ENCODE results near the gene MAG. TPM values are rescaled to one million over a fixed set of nuclear protein-coding genes. Genes with fewer than 3 reads are reported as not detected.
A peak's percentile ranks its signal among the peaks of the same experiment; 100 is the strongest.

The MAG gene
- total and polyA plus RNA-seq, 9 of the 15 experiments (the other 6 are each of a cell fraction or from before 2014, with no cell fraction given): 0.11 to 10.0 (median 1.6) TPM

DNA sequence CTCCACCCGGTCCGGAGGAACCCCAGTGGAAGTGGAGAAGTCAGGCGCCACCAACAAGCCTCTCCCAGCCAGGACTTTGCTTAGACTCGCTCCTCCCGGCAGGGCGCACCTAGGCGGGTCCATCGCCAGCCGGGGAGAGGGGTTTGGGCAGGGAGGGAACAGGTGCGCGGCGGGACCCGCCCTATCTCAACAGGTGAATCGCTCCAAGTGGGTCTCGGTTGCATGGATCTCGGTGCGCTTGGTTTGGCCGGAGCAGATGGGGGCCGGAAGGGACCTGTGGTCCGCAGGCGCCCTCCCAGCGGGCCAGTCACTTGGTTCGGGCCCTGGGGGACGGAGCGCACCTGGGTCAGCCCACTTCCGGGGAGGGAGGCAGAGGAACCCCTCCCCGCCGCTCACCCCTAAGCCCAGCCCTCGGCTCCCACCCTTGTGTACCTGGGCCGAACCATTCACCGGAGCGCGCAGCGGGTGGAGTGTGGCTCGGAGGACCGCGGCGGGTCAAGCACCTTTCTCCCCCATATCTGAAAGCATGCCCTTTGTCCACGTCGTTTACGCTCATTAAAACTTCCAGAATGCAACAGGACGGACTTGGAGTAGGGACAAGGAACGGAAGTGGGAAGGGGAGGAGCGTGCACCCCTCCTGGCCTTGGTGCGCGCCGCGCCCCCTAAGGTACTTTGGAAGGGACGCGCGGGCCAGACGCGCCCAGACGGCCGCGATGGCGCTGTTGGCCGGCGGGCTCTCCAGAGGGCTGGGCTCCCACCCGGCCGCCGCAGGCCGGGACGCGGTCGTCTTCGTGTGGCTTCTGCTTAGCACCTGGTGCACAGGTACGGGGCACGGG, 43.4 kb upstream of the MAG start, which contains the start of gene LSR (continued):
- TF ChIP-seq POLR3A (IDR thresholded peaks at IDR 0.05; ENCODE audit: borderline replicate concordance, extremely low read depth, insufficient read depth, insufficient read length) (no peak), HDAC2 (IDR thresholded peaks at IDR 0.05) (no peak), ZNF3 (CRISPR knock-in tag; IDR thresholded peaks at IDR 0.05) (no peak), KLF13 (tag; IDR thresholded peaks at IDR 0.05; ENCODE audit: borderline replicate concordance, low read depth) (0 out of 2 replicates have a peak, but pooled peaks have one; percentile 17), ZBTB17 (CRISPR knock-in tag; IDR thresholded peaks at IDR 0.05) (no peak), SIRT6 (IDR thresholded peaks at IDR 0.05; ENCODE audit: low read depth, low read length) (no peak), KDM5B (IDR thresholded peaks at IDR 0.05; ENCODE audit: insufficient replicate concordance, low read depth, low read length) (peak; percentile 99), OTX1 (CRISPR knock-in tag; IDR thresholded peaks at IDR 0.05) (no peak), ZNF175 (CRISPR knock-in tag; IDR thresholded peaks at IDR 0.05; ENCODE audit: low read depth) (no peak), NFYB (IDR thresholded peaks at IDR 0.05; ENCODE audit: extremely low read depth, insufficient read length) (no peak), ZNF408 (CRISPR knock-in tag; IDR thresholded peaks at IDR 0.05; ENCODE audit: low read depth) (no peak), CEBPB (tag; IDR thresholded peaks at IDR 0.05) (no peak), ZEB2 (IDR thresholded peaks at IDR 0.05) (peak; percentile 94)
- TF ChIP-seq, protein P1, sequence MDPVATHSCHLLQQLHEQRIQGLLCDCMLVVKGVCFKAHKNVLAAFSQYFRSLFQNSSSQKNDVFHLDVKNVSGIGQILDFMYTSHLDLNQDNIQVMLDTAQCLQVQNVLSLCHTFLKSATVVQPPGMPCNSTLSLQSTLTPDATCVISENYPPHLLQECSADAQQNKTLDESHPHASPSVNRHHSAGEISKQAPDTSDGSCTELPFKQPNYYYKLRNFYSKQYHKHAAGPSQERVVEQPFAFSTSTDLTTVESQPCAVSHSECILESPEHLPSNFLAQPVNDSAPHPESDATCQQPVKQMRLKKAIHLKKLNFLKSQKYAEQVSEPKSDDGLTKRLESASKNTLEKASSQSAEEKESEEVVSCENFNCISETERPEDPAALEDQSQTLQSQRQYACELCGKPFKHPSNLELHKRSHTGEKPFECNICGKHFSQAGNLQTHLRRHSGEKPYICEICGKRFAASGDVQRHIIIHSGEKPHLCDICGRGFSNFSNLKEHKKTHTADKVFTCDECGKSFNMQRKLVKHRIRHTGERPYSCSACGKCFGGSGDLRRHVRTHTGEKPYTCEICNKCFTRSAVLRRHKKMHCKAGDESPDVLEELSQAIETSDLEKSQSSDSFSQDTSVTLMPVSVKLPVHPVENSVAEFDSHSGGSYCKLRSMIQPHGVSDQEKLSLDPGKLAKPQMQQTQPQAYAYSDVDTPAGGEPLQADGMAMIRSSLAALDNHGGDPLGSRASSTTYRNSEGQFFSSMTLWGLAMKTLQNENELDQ (CRISPR knock-in tag; IDR thresholded peaks at IDR 0.05; ENCODE audit: borderline replicate concordance): no peak
- TF ChIP-seq, protein P2, sequence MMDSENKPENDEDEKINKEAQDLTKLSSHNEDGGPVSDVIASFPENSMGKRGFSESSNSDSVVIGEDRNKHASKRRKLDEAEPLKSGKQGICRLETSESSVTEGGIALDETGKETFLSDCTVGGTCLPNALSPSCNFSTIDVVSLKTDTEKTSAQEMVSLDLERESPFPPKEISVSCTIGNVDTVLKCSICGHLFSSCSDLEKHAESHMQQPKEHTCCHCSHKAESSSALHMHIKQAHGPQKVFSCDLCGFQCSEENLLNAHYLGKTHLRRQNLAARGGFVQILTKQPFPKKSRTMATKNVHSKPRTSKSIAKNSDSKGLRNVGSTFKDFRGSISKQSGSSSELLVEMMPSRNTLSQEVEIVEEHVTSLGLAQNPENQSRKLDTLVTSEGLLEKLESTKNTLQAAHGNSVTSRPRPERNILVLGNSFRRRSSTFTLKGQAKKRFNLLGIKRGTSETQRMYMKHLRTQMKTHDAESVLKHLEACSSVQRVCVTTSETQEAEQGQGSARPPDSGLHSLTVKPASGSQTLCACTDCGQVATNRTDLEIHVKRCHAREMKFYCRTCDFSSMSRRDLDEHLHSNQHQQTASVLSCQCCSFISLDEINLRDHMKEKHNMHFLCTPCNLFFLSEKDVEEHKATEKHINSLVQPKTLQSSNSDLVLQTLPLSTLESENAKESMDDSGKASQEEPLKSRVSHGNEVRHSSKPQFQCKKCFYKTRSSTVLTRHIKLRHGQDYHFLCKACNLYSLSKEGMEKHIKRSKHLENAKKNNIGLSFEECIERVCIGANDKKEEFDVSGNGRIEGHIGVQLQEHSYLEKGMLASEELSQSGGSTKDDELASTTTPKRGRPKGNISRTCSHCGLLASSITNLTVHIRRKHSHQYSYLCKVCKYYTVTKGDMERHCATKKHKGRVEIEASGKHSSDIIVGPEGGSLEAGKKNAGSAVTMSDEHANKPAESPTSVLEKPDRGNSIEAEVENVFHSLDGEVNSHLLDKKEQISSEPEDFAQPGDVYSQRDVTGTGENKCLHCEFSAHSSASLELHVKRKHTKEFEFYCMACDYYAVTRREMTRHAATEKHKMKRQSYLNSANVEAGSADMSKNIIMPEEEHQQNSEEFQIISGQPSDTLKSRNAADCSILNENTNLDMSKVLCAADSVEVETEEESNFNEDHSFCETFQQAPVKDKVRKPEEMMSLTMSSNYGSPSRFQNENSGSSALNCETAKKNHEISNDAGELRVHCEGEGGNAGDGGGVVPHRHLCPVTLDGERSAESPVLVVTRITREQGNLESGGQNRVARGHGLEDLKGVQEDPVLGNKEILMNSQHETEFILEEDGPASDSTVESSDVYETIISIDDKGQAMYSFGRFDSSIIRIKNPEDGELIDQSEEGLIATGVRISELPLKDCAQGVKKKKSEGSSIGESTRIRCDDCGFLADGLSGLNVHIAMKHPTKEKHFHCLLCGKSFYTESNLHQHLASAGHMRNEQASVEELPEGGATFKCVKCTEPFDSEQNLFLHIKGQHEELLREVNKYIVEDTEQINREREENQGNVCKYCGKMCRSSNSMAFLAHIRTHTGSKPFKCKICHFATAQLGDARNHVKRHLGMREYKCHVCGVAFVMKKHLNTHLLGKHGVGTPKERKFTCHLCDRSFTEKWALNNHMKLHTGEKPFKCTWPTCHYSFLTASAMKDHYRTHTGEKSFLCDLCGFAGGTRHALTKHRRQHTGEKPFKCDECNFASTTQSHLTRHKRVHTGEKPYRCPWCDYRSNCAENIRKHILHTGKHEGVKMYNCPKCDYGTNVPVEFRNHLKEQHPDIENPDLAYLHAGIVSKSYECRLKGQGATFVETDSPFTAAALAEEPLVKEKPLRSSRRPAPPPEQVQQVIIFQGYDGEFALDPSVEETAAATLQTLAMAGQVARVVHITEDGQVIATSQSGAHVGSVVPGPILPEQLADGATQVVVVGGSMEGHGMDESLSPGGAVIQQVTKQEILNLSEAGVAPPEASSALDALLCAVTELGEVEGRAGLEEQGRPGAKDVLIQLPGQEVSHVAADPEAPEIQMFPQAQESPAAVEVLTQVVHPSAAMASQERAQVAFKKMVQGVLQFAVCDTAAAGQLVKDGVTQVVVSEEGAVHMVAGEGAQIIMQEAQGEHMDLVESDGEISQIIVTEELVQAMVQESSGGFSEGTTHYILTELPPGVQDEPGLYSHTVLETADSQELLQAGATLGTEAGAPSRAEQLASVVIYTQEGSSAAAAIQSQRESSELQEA (IDR thresholded peaks at IDR 0.05; ENCODE audit: low read depth): no peak
- TF ChIP-seq, protein P3, sequence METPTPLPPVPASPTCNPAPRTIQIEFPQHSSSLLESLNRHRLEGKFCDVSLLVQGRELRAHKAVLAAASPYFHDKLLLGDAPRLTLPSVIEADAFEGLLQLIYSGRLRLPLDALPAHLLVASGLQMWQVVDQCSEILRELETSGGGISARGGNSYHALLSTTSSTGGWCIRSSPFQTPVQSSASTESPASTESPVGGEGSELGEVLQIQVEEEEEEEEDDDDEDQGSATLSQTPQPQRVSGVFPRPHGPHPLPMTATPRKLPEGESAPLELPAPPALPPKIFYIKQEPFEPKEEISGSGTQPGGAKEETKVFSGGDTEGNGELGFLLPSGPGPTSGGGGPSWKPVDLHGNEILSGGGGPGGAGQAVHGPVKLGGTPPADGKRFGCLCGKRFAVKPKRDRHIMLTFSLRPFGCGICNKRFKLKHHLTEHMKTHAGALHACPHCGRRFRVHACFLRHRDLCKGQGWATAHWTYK (CRISPR knock-in tag; IDR thresholded peaks at IDR 0.05): no peak

All from K562 (cell line).